Measurements from ENCODE around the gene OR6S1. TPM values are rescaled to one million over a fixed set of nuclear protein-coding genes. Genes with fewer than 3 reads are reported as not detected.

The OR6S1 gene
- total and polyA plus RNA-seq, 4 donors, result not detected

Small RNAs within 50 kb of the gene (small RNA-seq; reads per million reads assigned to genes)
- not detected for gene RF00019 (ENCODE audit: low replicate concordance)

Other genes starting within 250 kb of the OR6S1 start
- 10 to 100 TPM in 1 of 2 donors, 1 to 10 TPM in 1; 9.6 to 21.8 TPM for gene TEP1, start 228.2 kb downstream of the OR6S1 start, total RNA-seq
- gene TEP1, start 228.2 kb downstream of the OR6S1 start, polyA plus RNA-seq (ENCODE audit: insufficient read length in 2 of 2), result 10 to 100 TPM; 14.0 to 18.2 TPM
- gene KLHL33, start 205.5 kb downstream of the OR6S1 start, total RNA-seq, result 1 to 10 TPM in 1 of 2 donors, under 1 TPM in 1; 0.89 to 2.1 TPM
- under 1 TPM; 0.46 to 0.72 TPM for gene KLHL33, start 205.5 kb downstream of the OR6S1 start, polyA plus RNA-seq (ENCODE audit: insufficient read length in 2 of 2)
- gene OSGEP, start 186.9 kb downstream of the OR6S1 start, total RNA-seq, result 10 to 100 TPM; 34.6 to 58.6 TPM
- gene OSGEP, start 186.9 kb downstream of the OR6S1 start, polyA plus RNA-seq (ENCODE audit: insufficient read length in 2 of 2), result 10 to 100 TPM; 65.2 to 90.7 TPM
- gene APEX1, start 186.5 kb downstream of the OR6S1 start, total RNA-seq, result 10 to 100 TPM; 40.8 to 80.9 TPM
- gene APEX1, start 186.5 kb downstream of the OR6S1 start, polyA plus RNA-seq (ENCODE audit: insufficient read length in 2 of 2), result 100 to 1,000 TPM; 177 to 182 TPM
- gene PIP4P1, start 180.3 kb downstream of the OR6S1 start, total RNA-seq, result 10 to 100 TPM; 25.8 to 27.1 TPM
- gene PIP4P1, start 180.3 kb downstream of the OR6S1 start, polyA plus RNA-seq (ENCODE audit: insufficient read length in 2 of 2), result 10 to 100 TPM; 59.3 to 64.4 TPM
- 10 to 100 TPM; 23.6 to 25.5 TPM for gene PNP, start 172.3 kb downstream of the OR6S1 start, total RNA-seq
- gene PNP, start 172.3 kb downstream of the OR6S1 start, polyA plus RNA-seq (ENCODE audit: insufficient read length in 2 of 2), result 10 to 100 TPM; 20.9 to 27.3 TPM
- gene RNASE10, start 136.2 kb downstream of the OR6S1 start, total RNA-seq, result under 1 TPM in 1 of 2 donors, not detected in 1; 0.28 TPM
- not detected for gene RNASE10, start 136.2 kb downstream of the OR6S1 start, polyA plus RNA-seq (ENCODE audit: insufficient read length in 2 of 2)
- not detected for gene RNASE9, start 80.6 kb downstream of the OR6S1 start, total RNA-seq
- not detected for gene RNASE9, start 80.6 kb downstream of the OR6S1 start, polyA plus RNA-seq (ENCODE audit: insufficient read length in 2 of 2)
- not detected for gene RNASE11, start 53.7 kb downstream of the OR6S1 start, total RNA-seq
- gene RNASE11, start 53.7 kb downstream of the OR6S1 start, polyA plus RNA-seq (ENCODE audit: insufficient read length in 2 of 2), result not detected
- not detected for gene RNASE12, start 50.3 kb downstream of the OR6S1 start, total RNA-seq
- gene RNASE12, start 50.3 kb downstream of the OR6S1 start, polyA plus RNA-seq (ENCODE audit: insufficient read length in 2 of 2), result not detected
- gene RNASE4, start 42.9 kb upstream of the OR6S1 start, total RNA-seq, result 10 to 100 TPM; 10.8 to 13.8 TPM
- gene RNASE4, start 42.9 kb upstream of the OR6S1 start, polyA plus RNA-seq (ENCODE audit: insufficient read length in 2 of 2), result 1 to 10 TPM in 1 of 2 donors, under 1 TPM in 1; 0.48 to 2.3 TPM
- 1 to 10 TPM; 2.6 to 6.0 TPM for gene ANG, start 47.1 kb upstream of the OR6S1 start, total RNA-seq
- gene ANG, start 47.1 kb upstream of the OR6S1 start, polyA plus RNA-seq (ENCODE audit: insufficient read length in 2 of 2), result 1 to 10 TPM; 1.4 to 2.8 TPM
- gene EDDM3A, start 104.2 kb upstream of the OR6S1 start, total RNA-seq, result not detected
- not detected for gene EDDM3A, start 104.2 kb upstream of the OR6S1 start, polyA plus RNA-seq (ENCODE audit: insufficient read length in 2 of 2)
- not detected for gene EDDM3B, start 126.7 kb upstream of the OR6S1 start, total RNA-seq
- not detected for gene EDDM3B, start 126.7 kb upstream of the OR6S1 start, polyA plus RNA-seq (ENCODE audit: insufficient read length in 2 of 2)
- 10 to 100 TPM in 1 of 2 donors, 1 to 10 TPM in 1; 8.7 to 11.3 TPM for gene RNASE6, start 139.6 kb upstream of the OR6S1 start, total RNA-seq
- 1 to 10 TPM; 4.3 to 6.1 TPM for gene RNASE6, start 139.6 kb upstream of the OR6S1 start, polyA plus RNA-seq (ENCODE audit: insufficient read length in 2 of 2)
- 100 to 1,000 TPM in 1 of 2 donors, 10 to 100 TPM in 1; 99.1 to 223 TPM for gene RNASE1, start 161.2 kb upstream of the OR6S1 start, total RNA-seq
- 10 to 100 TPM; 50.2 to 77.1 TPM for gene RNASE1, start 161.2 kb upstream of the OR6S1 start, polyA plus RNA-seq (ENCODE audit: insufficient read length in 2 of 2)
- gene RNASE3, start 249.7 kb upstream of the OR6S1 start, total RNA-seq, result 1 to 10 TPM in 1 of 2 donors, under 1 TPM in 1; 0.55 to 3.7 TPM
- gene RNASE3, start 249.7 kb upstream of the OR6S1 start, polyA plus RNA-seq (ENCODE audit: insufficient read length in 2 of 2), result under 1 TPM in 1 of 2 donors, not detected in 1; 0.24 TPM